HG03432 (cell line): ENCODE data around the gene RAB1A.
"Not testable (repeated sequence)": the region's sequence is repeated elsewhere in the genome, so short reads cannot be mapped to it uniquely, and the experiment has no call there.

Experiments used
- ATAC-seq: cut with Tn5 transposase; IDR thresholded peaks from one replicate; pipeline ENCODE4 v1.9.1; 2021; ENCODE audit warnings: mild to moderate bottlenecking, moderate library complexity; ENCODE audit not compliant: unreplicated experiment

The RAB1A gene

GRCh38 chr2:65137197-65137775 lies 7.4 kb upstream of the RAB1A start:
- ATAC-seq = no peak

- ATAC-seq = no peak
These were observed 6.3 kb upstream of the RAB1A start for GRCh38 chr2:65136253-65136652.

GRCh38 chr2:65134158-65134557 lies 4.3 kb upstream of the RAB1A start:
- ATAC-seq = no peak

- ATAC-seq = no peak
These were observed 3.7 kb upstream of the RAB1A start for GRCh38 chr2:65133626-65134025.

GRCh38 chr2:65132930-65133329 lies 3.0 kb upstream of the RAB1A start:
- not testable (repeated sequence) for ATAC-seq

GRCh38 chr2:65130664-65131175 lies 814 bp upstream of the RAB1A start:
- ATAC-seq = peak; percentile 37

- peak; percentile 3 for ATAC-seq
These were observed 550 bp downstream of the RAB1A start for GRCh38 chr2:65129286-65129825.

GRCh38 chr2:65128297-65129190 lies 1.4 kb downstream of the RAB1A start:
- ATAC-seq = no peak

GRCh38 chr2:65125457-65125856 lies 4.4 kb downstream of the RAB1A start:
- ATAC-seq = not testable (repeated sequence)

GRCh38 chr2:65122313-65122712 lies 7.6 kb downstream of the RAB1A start:
- ATAC-seq = no peak

- no peak for ATAC-seq
These were observed 8.8 kb downstream of the RAB1A start for GRCh38 chr2:65120990-65121693.

GRCh38 chr2:65116645-65117044 lies 13.3 kb downstream of the RAB1A start:
- ATAC-seq = no peak

- no peak for ATAC-seq
These were observed 15.0 kb downstream of the RAB1A start for GRCh38 chr2:65114921-65115320.

GRCh38 chr2:65113816-65114215 lies 16.1 kb downstream of the RAB1A start:
- ATAC-seq = no peak

- no peak for ATAC-seq
These were observed 16.7 kb downstream of the RAB1A start for GRCh38 chr2:65113229-65113628.

- ATAC-seq = no peak
These were observed 17.3 kb downstream of the RAB1A start for GRCh38 chr2:65112633-65113032.

- ATAC-seq = no peak
These were observed 21.1 kb downstream of the RAB1A start for GRCh38 chr2:65108780-65109179.

GRCh38 chr2:65107530-65107929 lies 22.4 kb downstream of the RAB1A start:
- no peak for ATAC-seq

- no peak for ATAC-seq
These were observed 26.7 kb downstream of the RAB1A start for GRCh38 chr2:65103013-65103715.

- no peak for ATAC-seq
These were observed 28.8 kb downstream of the RAB1A start for GRCh38 chr2:65101071-65101470.

GRCh38 chr2:65098741-65099140 lies 31.2 kb downstream of the RAB1A start:
- ATAC-seq = no peak
